K562 (cell line): ENCODE data around the gene PGPEP1. TPM values are rescaled to one million over a fixed set of nuclear protein-coding genes. Genes with fewer than 3 reads are reported as not detected.

Experiments used
- CBX8 ChIP-seq: fragments of 200-600 bp; sonication (generic); IDR thresholded peaks from 2 replicates; pipeline ENCODE4 v1.6.1; 2012; ENCODE audit warnings: borderline replicate concordance, mixed run types, low read depth, mild to moderate bottlenecking, moderate library complexity, mixed read lengths, low read length, control low read depth, inconsistent platforms; ENCODE audit not compliant: poor library complexity, severe bottlenecking; ENCODE audit errors: extremely low read depth
- CC2D1A ChIP-seq: fragments of 450-650 bp; IDR thresholded peaks from 2 replicates; pipeline ENCODE4 v1.6.1; 2017; ENCODE audit warnings: mild to moderate bottlenecking
- FOXP4 ChIP-seq: sonication (generic); formaldehyde crosslinking; IDR thresholded peaks from 2 replicates; pipeline ENCODE4 v1.8.0; 2022; ENCODE audit warnings: mild to moderate bottlenecking, missing genetic modification reagents, borderline replicate concordance
- HOXB6 ChIP-seq: fragments of 250-450 bp; sonication (Bioruptor Pico); IDR thresholded peaks from 2 replicates; pipeline ENCODE4 v1.5.1; 2022; ENCODE audit warnings: mild to moderate bottlenecking, borderline replicate concordance
- MIER1 ChIP-seq: fragments of 450-650 bp; IDR thresholded peaks from 2 replicates; pipeline ENCODE4 v1.6.1; 2016; ENCODE audit warnings: antibody characterized with exemption, mild to moderate bottlenecking, low read depth
- NUFIP1 ChIP-seq: fragments of 450-650 bp; IDR thresholded peaks from 2 replicates; pipeline ENCODE4 v1.6.1; 2018; ENCODE audit not compliant: partially characterized antibody
- PTRF ChIP-seq: fragments of 450-650 bp; IDR thresholded peaks from 2 replicates; pipeline ENCODE4 v1.6.1; 2016; ENCODE audit warnings: mild to moderate bottlenecking, missing genetic modification characterization, missing compliant biosample characterization
- RAD21 ChIP-seq, 2 experiments: fragments of 250-450 bp in 1 of 2; fragments of 450-650 bp in 1 of 2; sonication (Bioruptor Pico) in 1 of 2; formaldehyde crosslinking in 1 of 2; IDR thresholded peaks in 1 of 2; conservative IDR thresholded peaks in 1 of 2; 2 replicates each; pipeline versions ENCODE4 v1.4.0 to v1.8.0; 2020 to 2022; ENCODE audit warnings: mild to moderate bottlenecking in 2 of 2, moderate library complexity in 1 of 2
- ZNF740 ChIP-seq, 3 experiments: fragments of 200-800 bp in 1 of 3; sonication (Bioruptor generic) in 1 of 3; sonication (generic) in 1 of 3; formaldehyde crosslinking in 1 of 3; IDR thresholded peaks; 2 replicates each; pipeline versions ENCODE4 v1.6.1 to v1.8.0; 2016 to 2022; ENCODE audit warnings: mild to moderate bottlenecking in 2 of 3, missing compliant biosample characterization in 2 of 3, missing genetic modification characterization in 2 of 3, missing genetic modification reagents in 1 of 3
- polyA plus RNA-seq, 8 experiments: library from polyadenylated mRNA; depleted of rRNA in 4 of 8; stranded (reverse) in 5 of 8; unstranded in 3 of 8; fragments of >200 nt; fragmentation: Nextera tagmentation in 2 of 8; fragmentation: Illumina TruSeq in 1 of 8; extraction: Ambion mirVana in 2 of 8; extraction: Trizol in 1 of 8; gene quantifications; 2 replicates each; pipeline versions ENCODE4 v1.2.1 to v1.2.3, GENCODE V29; 2011 to 2014; ENCODE audit warnings: inconsistent platforms in 1 of 8, missing spikeins in 1 of 8
- total RNA-seq, 7 experiments: library from RNA; depleted of rRNA in 6 of 7; stranded (reverse); fragments of >200 nt in 6 of 7; fragmentation: Illumina TruSeq in 2 of 7; extraction: Trizol in 2 of 7; gene quantifications; 2 replicates each; pipeline versions ENCODE4 v1.2.1 to v1.2.3, GENCODE V29; 2011 to 2021; ENCODE audit warnings: low replicate concordance in 1 of 7

The PGPEP1 gene
- total and polyA plus RNA-seq, 9 of the 15 experiments (the other 6 are each of a cell fraction or from before 2014, with no cell fraction given): 10.0 to 69.6 (median 33.5) TPM

GRCh38 chr19:18415178-18415867 lies 74.9 kb downstream of the PGPEP1 start (continued):
- TF ChIP-seq MIER1 (no peak), RAD21 (CRISPR knock-in tag; conservative IDR thresholded peaks at IDR 0.05 in 1 of 2, IDR thresholded peaks at IDR 0.05 in 1 of 2) (peak; percentile 5 to 12; a peak in 1 of 4 replicates), CC2D1A (peak; percentile 99), FOXP4 (no peak), PTRF (peak; percentile 48; the same call in 1 of the 2 replicates), NUFIP1 (no peak), ZNF740 (CRISPR knock-in tag; IDR thresholded peaks at IDR 0.05) (peak; percentile 96), ZNF740 (tag; IDR thresholded peaks at IDR 0.05) (peak; percentile 54 to 87), CBX8 (no peak), HOXB6 (CRISPR knock-in tag) (no peak)
- TF ChIP-seq, all 486 proteins: peak for 166
